ENCODE measurements around the gene PCDH8. TPM values are rescaled to one million over a fixed set of nuclear protein-coding genes. Genes with fewer than 3 reads are reported as not detected.

PCDH8 gene
- polyA plus RNA-seq, 1 donor from 2014 or later, result 2.4 TPM

DNA sequence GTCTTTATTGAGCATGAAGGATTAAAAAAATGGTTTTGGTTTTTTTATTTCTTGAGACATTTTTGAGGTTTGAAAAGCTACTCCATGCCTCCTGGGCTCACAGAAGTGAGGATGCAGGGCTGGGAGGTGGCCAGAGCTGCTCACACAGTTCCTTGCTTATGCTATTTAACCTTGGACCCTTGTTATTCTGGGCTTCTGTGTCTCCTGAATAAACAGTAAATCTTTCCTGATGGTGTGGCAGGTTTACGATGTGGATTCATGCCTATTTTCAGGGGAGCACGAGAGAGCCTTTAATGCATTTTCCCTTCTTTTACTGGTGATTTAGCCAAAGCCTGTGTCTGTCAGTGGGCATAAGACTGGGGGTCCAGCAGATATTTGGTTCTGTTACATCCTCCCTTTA, 34.3 kb upstream of the PCDH8 start:
- no peaks in the 10 kb centered on the region for H3K79me2 ChIP-seq (replicated peaks; ENCODE audit: insufficient read depth, low read length)
- no peak overlapping the region for H2AFZ ChIP-seq (ENCODE audit: low read depth, low read length)
- no peak overlapping the region for H3K4me2 ChIP-seq (ENCODE audit: low read length)
- no peak overlapping the region for H3K27ac ChIP-seq (ENCODE audit: low read length)
- no peaks in the 10 kb centered on the region for H4K20me1 ChIP-seq (ENCODE audit: insufficient read depth)
- no peaks in the 10 kb centered on the region for H3K27me3 ChIP-seq (ENCODE audit: insufficient read depth, low read depth, low read length)
- no peaks in the 10 kb centered on the region for H3K9me2 ChIP-seq (ENCODE audit: insufficient read depth, low read length)
- no peaks in the 10 kb centered on the region for H3K9me3 ChIP-seq (ENCODE audit: low read length)
- H3F3A ChIP-seq (ENCODE audit: insufficient read depth, low read length, poor library complexity, severe bottlenecking), result no peaks in the 10 kb centered on the region
- TF ChIP-seq TAF1 (IDR thresholded peaks at IDR 0.05; ENCODE audit: low read depth) (no peak), POLR2AphosphoS5 (IDR thresholded peaks at IDR 0.05) (no peak), RAD21 (conservative IDR thresholded peaks at IDR 0.05) (no peak), EP300 (conservative IDR thresholded peaks at IDR 0.05; ENCODE audit: poor library complexity, severe bottlenecking) (no peak), SMC3 (conservative IDR thresholded peaks at IDR 0.05; ENCODE audit: poor library complexity) (no peak), MXI1 (conservative IDR thresholded peaks at IDR 0.05; ENCODE audit: poor library complexity, severe bottlenecking) (no peak), EZH2 (IDR thresholded peaks at IDR 0.05; ENCODE audit: borderline replicate concordance, insufficient read depth, low read length, poor library complexity, severe bottlenecking) (no peak)
- TF ChIP-seq, protein P1, sequence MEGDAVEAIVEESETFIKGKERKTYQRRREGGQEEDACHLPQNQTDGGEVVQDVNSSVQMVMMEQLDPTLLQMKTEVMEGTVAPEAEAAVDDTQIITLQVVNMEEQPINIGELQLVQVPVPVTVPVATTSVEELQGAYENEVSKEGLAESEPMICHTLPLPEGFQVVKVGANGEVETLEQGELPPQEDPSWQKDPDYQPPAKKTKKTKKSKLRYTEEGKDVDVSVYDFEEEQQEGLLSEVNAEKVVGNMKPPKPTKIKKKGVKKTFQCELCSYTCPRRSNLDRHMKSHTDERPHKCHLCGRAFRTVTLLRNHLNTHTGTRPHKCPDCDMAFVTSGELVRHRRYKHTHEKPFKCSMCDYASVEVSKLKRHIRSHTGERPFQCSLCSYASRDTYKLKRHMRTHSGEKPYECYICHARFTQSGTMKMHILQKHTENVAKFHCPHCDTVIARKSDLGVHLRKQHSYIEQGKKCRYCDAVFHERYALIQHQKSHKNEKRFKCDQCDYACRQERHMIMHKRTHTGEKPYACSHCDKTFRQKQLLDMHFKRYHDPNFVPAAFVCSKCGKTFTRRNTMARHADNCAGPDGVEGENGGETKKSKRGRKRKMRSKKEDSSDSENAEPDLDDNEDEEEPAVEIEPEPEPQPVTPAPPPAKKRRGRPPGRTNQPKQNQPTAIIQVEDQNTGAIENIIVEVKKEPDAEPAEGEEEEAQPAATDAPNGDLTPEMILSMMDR (IDR thresholded peaks at IDR 0.05; ENCODE audit: poor library complexity, severe bottlenecking), result no peak
- TF ChIP-seq, protein P2, sequence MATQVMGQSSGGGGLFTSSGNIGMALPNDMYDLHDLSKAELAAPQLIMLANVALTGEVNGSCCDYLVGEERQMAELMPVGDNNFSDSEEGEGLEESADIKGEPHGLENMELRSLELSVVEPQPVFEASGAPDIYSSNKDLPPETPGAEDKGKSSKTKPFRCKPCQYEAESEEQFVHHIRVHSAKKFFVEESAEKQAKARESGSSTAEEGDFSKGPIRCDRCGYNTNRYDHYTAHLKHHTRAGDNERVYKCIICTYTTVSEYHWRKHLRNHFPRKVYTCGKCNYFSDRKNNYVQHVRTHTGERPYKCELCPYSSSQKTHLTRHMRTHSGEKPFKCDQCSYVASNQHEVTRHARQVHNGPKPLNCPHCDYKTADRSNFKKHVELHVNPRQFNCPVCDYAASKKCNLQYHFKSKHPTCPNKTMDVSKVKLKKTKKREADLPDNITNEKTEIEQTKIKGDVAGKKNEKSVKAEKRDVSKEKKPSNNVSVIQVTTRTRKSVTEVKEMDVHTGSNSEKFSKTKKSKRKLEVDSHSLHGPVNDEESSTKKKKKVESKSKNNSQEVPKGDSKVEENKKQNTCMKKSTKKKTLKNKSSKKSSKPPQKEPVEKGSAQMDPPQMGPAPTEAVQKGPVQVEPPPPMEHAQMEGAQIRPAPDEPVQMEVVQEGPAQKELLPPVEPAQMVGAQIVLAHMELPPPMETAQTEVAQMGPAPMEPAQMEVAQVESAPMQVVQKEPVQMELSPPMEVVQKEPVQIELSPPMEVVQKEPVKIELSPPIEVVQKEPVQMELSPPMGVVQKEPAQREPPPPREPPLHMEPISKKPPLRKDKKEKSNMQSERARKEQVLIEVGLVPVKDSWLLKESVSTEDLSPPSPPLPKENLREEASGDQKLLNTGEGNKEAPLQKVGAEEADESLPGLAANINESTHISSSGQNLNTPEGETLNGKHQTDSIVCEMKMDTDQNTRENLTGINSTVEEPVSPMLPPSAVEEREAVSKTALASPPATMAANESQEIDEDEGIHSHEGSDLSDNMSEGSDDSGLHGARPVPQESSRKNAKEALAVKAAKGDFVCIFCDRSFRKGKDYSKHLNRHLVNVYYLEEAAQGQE (IDR thresholded peaks at IDR 0.05; ENCODE audit: borderline replicate concordance), result no peak
- H3K4me3 ChIP-seq (ENCODE audit: low read length), result no peak overlapping the region
- H3K36me3 ChIP-seq (ENCODE audit: insufficient read depth, low read length), result no peaks in the 10 kb centered on the region
- H3K9ac ChIP-seq (ENCODE audit: low read length), result no peak overlapping the region

DNA sequence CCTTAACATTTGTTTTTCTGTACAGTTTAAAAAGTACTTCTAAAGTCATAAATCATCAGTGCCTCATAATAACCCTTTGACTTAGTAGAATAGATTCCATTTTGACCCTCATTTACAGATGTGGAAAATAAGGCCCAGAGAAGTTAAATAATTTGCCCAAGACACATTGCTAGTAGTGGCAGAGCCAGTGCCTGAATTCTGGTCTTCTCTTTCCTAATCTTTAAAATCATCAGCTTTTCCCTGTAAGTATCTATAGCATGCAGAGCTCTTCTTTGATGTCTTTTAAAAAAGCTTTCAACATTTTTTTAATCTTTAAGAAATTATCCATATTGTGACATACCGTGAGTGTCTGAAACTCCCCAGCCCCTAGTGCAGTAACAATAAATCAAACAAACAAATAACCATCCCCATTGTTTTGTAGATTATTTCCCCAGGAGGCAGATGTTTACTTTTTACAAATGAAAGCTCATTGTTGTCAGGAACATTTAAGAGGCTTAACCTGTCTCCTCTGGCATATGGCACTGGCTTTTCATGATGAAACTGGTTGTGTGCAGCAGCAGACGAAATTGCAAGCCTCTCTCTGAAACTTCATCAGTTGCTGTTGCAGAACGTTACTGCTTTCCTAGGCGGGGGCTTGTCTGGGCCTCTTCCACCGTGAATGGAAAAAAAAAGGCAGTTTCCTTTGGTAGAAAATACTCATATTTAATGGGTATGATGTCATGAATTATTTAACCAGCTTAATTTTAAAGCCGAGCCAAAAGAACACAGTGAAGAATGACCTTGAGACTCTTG, 31.7 kb upstream of the PCDH8 start:
- Histone ChIP-seq H4K20me1 (ENCODE audit: insufficient read depth) (no peaks in the 10 kb centered on the region), H3K9ac (ENCODE audit: low read length) (no peak overlapping the region), H2AFZ (ENCODE audit: low read depth, low read length) (no peak overlapping the region), H3K27ac (ENCODE audit: low read length) (no peak overlapping the region), H3K36me3 (ENCODE audit: insufficient read depth, low read length) (no peaks in the 10 kb centered on the region), H3F3A (ENCODE audit: insufficient read depth, low read length, poor library complexity, severe bottlenecking) (no peaks in the 10 kb centered on the region), H3K4me3 (ENCODE audit: low read length) (no peak overlapping the region), H3K4me2 (ENCODE audit: low read length) (peak overlapping the region; percentile 21), H3K27me3 (ENCODE audit: insufficient read depth, low read depth, low read length) (no peaks in the 10 kb centered on the region), H3K9me2 (ENCODE audit: insufficient read depth, low read length) (no peaks in the 10 kb centered on the region), H3K79me2 (replicated peaks; ENCODE audit: insufficient read depth, low read length) (no peaks in the 10 kb centered on the region), H3K9me3 (ENCODE audit: low read length) (no peaks in the 10 kb centered on the region)
- TF ChIP-seq EZH2 (IDR thresholded peaks at IDR 0.05; ENCODE audit: borderline replicate concordance, insufficient read depth, low read length, poor library complexity, severe bottlenecking), result no peak

Measured in neural cell (in vitro differentiated cells).